Panc1 (cell line): ENCODE results near the gene CCNA2. TPM values are rescaled to one million over a fixed set of nuclear protein-coding genes. Genes with fewer than 3 reads are reported as not detected.
A peak's percentile ranks its signal among the peaks of the same experiment; 100 is the strongest.

Source experiments
- ATAC-seq: fragments of 200-7000 bp; cut with Tn5 transposase; 2 replicates; pipeline ENCODE4 v1.9.1; 2020; ENCODE audit warnings: mild to moderate bottlenecking, moderate library complexity
- BruUV-seq: library from RNA; stranded (reverse); fragments of 400-500 nt; replicated peaks from 2 replicates; lab custom pipeline; 2021; lab: Mats Ljungman, UMichigan
- CTCF ChIA-PET: fragments of 300-600 bp; sonication (Branson Sonifier 250); formaldehyde crosslinking; loops from one replicate; lab custom pipeline; 2022; ENCODE audit warnings: antibody characterized with exemption; lab: Charles Lee
- POLR2A ChIA-PET: fragments of 300-600 bp; sonication (Branson Sonifier 250); formaldehyde crosslinking; loops from one replicate; lab custom pipeline; 2022; ENCODE audit warnings: antibody characterized with exemption; lab: Charles Lee
- DNase-seq: peaks from one replicate; pipeline ENCODE4 v3.0.0-alpha.2; 2010; ENCODE audit warnings: low read depth, low spot score
- H3K27ac ChIP-seq: 2 replicates; pipeline ENCODE4 v1.5.1; 2011; ENCODE audit warnings: mild to moderate bottlenecking, low read length, inconsistent platforms
- H3K27me3 ChIP-seq: fragments of 200-500 bp; sonication (Bioruptor generic); 2 replicates; pipeline ENCODE4 v1.6.0; 2014; ENCODE audit warnings: low read length, inconsistent platforms; ENCODE audit not compliant: control insufficient read depth, insufficient read depth
- H3K36me3 ChIP-seq: fragments of 200-500 bp; sonication (Bioruptor generic); 2 replicates; pipeline ENCODE4 v1.5.1; 2014; ENCODE audit warnings: inconsistent platforms, mild to moderate bottlenecking, low read length, moderate library complexity; ENCODE audit not compliant: control insufficient read depth, insufficient read depth
- H3K4me1 ChIP-seq: 2 replicates; pipeline ENCODE4 v1.5.1; 2011; ENCODE audit warnings: inconsistent platforms, mild to moderate bottlenecking, low read length, moderate library complexity; ENCODE audit not compliant: control insufficient read depth, insufficient read depth
- H3K4me3 ChIP-seq, 2 experiments: 2 replicates each; pipeline ENCODE4 v1.5.1; 2011 to 2012; ENCODE audit warnings: low read depth in 2 of 2, low read length in 2 of 2, mild to moderate bottlenecking in 2 of 2, inconsistent platforms in 1 of 2, moderate library complexity in 1 of 2
- H3K9me3 ChIP-seq: fragments of 200-500 bp; sonication (Bioruptor generic); 2 replicates; pipeline ENCODE4 v1.5.1; 2014; ENCODE audit warnings: low read depth, mild to moderate bottlenecking, inconsistent platforms, low read length, moderate library complexity; ENCODE audit not compliant: control insufficient read depth, insufficient read depth
- POLR2AphosphoS5 ChIP-seq: IDR thresholded peaks from 2 replicates; pipeline ENCODE4 v1.6.1; 2012; ENCODE audit warnings: mild to moderate bottlenecking, low read depth, low read length, moderate library complexity
- REST ChIP-seq, 2 experiments: IDR thresholded peaks; 2 replicates each; pipeline ENCODE4 v1.6.1; 2011 to 2012; ENCODE audit warnings: low read depth in 2 of 2, control low read depth in 1 of 2, low read length in 1 of 2, mild to moderate bottlenecking in 1 of 2, moderate library complexity in 1 of 2; ENCODE audit not compliant: insufficient read depth in 1 of 2
- SIN3A ChIP-seq: IDR thresholded peaks from 2 replicates; pipeline ENCODE4 v1.6.1; 2012; ENCODE audit warnings: low read depth, mild to moderate bottlenecking, low read length, moderate library complexity, borderline replicate concordance; ENCODE audit not compliant: insufficient read depth
- TCF7L2 ChIP-seq: IDR thresholded peaks from 2 replicates; pipeline ENCODE4 v1.6.1; 2011; ENCODE audit warnings: mild to moderate bottlenecking, low read depth, low read length, inconsistent platforms
- in situ Hi-C: cut with HindIII; loops from 2 replicates; pipeline ENCODE4 v1.10.0; 2016; ENCODE audit warnings: low sequenced_read_pairs, low pct_unique_long_range_greater_than_20kb
- intact Hi-C: fragments of 100-400 bp; cut with micrococcal nuclease; formaldehyde crosslinking; loops from one replicate; pipeline ENCODE4 v1.10.0; 2022; ENCODE audit not compliant: unreplicated experiment
- total RNA-seq: library from RNA; stranded (reverse); gene quantifications from one replicate; pipeline ENCODE4 v1.2.1, GENCODE V29; 2021; ENCODE audit not compliant: unreplicated experiment
- TF ChIP-seq, protein P1 (sequence below): fragments of 450-650 bp; IDR thresholded peaks from 2 replicates; pipeline ENCODE4 v1.5.1; 2017; ENCODE audit warnings: mild to moderate bottlenecking

Gene CCNA2
- total RNA-seq, 1 experiment from 2014 or later = 31.8 TPM

GRCh38 chr4:121817701-121818100 lies 6.0 kb downstream of the CCNA2 start:
- peaks cover 68% of the 10 kb centered on the region for H3K36me3 ChIP-seq
- H3K4me1 ChIP-seq = peaks cover 10% of the 10 kb centered on the region
- H3K9me3 ChIP-seq = no peaks in the 10 kb centered on the region
- intact Hi-C loops = no loop called here
- no peak overlapping the region for H3K4me3 ChIP-seq
- BruUV-seq = no TSS peak
- no peaks in the 10 kb centered on the region for H3K27me3 ChIP-seq
- DNase-seq (no peak), ATAC-seq (no peak)
- CTCF ChIA-PET = no interaction called here
- H3K27ac ChIP-seq = no peak overlapping the region
- POLR2A ChIA-PET = no interaction called here
- in situ Hi-C loops = no loop called here
- TF ChIP-seq SIN3A = no peak
- TF ChIP-seq TCF7L2 = no peak
- no peak for TF ChIP-seq POLR2AphosphoS5
- TF ChIP-seq REST (IDR thresholded peaks at IDR 0.05; ENCODE audit: insufficient read depth in 1 of 2, low read depth in 2 of 2, low read length in 1 of 2) = no peak
- TF ChIP-seq, protein P1, sequence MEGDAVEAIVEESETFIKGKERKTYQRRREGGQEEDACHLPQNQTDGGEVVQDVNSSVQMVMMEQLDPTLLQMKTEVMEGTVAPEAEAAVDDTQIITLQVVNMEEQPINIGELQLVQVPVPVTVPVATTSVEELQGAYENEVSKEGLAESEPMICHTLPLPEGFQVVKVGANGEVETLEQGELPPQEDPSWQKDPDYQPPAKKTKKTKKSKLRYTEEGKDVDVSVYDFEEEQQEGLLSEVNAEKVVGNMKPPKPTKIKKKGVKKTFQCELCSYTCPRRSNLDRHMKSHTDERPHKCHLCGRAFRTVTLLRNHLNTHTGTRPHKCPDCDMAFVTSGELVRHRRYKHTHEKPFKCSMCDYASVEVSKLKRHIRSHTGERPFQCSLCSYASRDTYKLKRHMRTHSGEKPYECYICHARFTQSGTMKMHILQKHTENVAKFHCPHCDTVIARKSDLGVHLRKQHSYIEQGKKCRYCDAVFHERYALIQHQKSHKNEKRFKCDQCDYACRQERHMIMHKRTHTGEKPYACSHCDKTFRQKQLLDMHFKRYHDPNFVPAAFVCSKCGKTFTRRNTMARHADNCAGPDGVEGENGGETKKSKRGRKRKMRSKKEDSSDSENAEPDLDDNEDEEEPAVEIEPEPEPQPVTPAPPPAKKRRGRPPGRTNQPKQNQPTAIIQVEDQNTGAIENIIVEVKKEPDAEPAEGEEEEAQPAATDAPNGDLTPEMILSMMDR = no peak

DNA sequence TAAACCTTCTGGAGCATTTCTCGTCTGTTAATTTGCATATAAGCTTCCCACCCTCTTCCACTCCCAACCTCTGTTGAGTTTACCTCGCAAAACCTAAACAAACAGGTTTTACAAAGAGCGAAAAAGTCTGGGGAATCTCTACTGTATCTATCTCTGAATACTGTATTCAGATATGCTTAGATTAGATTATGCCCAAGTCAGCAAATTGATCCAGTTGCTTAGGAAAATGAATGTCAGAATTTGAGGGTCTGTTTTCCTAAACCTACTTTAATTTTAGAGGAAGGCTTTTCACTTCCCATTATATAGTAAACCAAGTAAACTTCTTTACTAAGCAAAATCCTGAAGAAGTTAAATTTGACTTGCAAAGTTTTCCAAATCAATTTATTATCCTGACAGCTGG lies 6.7 kb downstream of the CCNA2 start:
- TF ChIP-seq, protein P1 = no peak
- TF ChIP-seq TCF7L2 = no peak
- no peak for TF ChIP-seq POLR2AphosphoS5
- no peak for TF ChIP-seq SIN3A
- no peak for TF ChIP-seq REST (IDR thresholded peaks at IDR 0.05; ENCODE audit: insufficient read depth in 1 of 2, low read depth in 2 of 2, low read length in 1 of 2)
- Histone ChIP-seq H3K9me3 (no peaks in the 10 kb centered on the region), H3K36me3 (peaks cover 69% of the 10 kb centered on the region), H3K27me3 (no peaks in the 10 kb centered on the region), H3K4me1 (peaks cover 4% of the 10 kb centered on the region; the same call in 1 of the 2 replicates), H3K4me3 (no peak overlapping the region), H3K27ac (no peak overlapping the region)
- CTCF ChIA-PET = no interaction called here
- no peak for DNase-seq
- TSS peak; percentile 34 for BruUV-seq
- no peak for ATAC-seq
- POLR2A ChIA-PET = interaction anchor here (0.7 kb wide), 1 partner anchor 18 kb away, joined by 3 read pairs; no protein-coding TSS in a partner anchor
- in situ Hi-C loops = no loop called here
- intact Hi-C loops = no loop called here
